Natural killer cell (primary cell): ENCODE results near the gene MAP4K4. TPM values are rescaled to one million over a fixed set of nuclear protein-coding genes. Genes with fewer than 3 reads are reported as not detected.

Experiments used
- ATAC-seq, 3 donors: fragments of 150-1000 bp in 2 of 3; fragments of 200-7000 bp in 1 of 3; cut with Tn5 transposase; 1 replicate in 1 of 3; 2 replicates in 2 of 3; pipeline ENCODE4 v1.10.0; 2021; ENCODE audit warnings: mild to moderate bottlenecking in 2 of 3, moderate library complexity in 2 of 3
- DNase-seq, 2 donors: peaks; one replicate each; pipeline versions ENCODE4 v3.0.0 to v3.0.0-alpha.2; 2013 to 2021; ENCODE audit warnings: mixed read lengths in 1 of 2
- H3K27ac ChIP-seq: one replicate; pipeline ENCODE4 v1.5.1; 2013; ENCODE audit warnings: mild to moderate bottlenecking, low read length
- H3K27me3 ChIP-seq: one replicate; pipeline ENCODE4 v1.6.1; 2013; ENCODE audit warnings: low read length; ENCODE audit not compliant: control insufficient read depth, insufficient read depth
- H3K36me3 ChIP-seq: one replicate; pipeline ENCODE4 v1.6.1; 2013; ENCODE audit warnings: low read length; ENCODE audit not compliant: control insufficient read depth, insufficient read depth
- H3K4me1 ChIP-seq: one replicate; pipeline ENCODE4 v1.6.1; 2013; ENCODE audit warnings: low read length; ENCODE audit not compliant: control insufficient read depth, insufficient read depth
- H3K4me3 ChIP-seq: one replicate; pipeline ENCODE4 v1.5.1; 2013; ENCODE audit warnings: low read length
- H3K9me3 ChIP-seq: one replicate; pipeline ENCODE4 v1.6.1; 2013; ENCODE audit warnings: low read length; ENCODE audit not compliant: control insufficient read depth, insufficient read depth
- H3K27ac Mint-ChIP-seq, 2 donors: one replicate each; pipeline ENCODE4 v1.8.0; 2022; ENCODE audit warnings: mild to moderate bottlenecking in 2 of 2, mixed read lengths in 2 of 2, moderate library complexity in 1 of 2
- H3K27me3 Mint-ChIP-seq, 2 donors: one replicate each; pipeline ENCODE4 v1.8.0; 2022; ENCODE audit warnings: low read depth in 2 of 2, mixed read lengths in 2 of 2
- H3K36me3 Mint-ChIP-seq: one replicate; pipeline ENCODE4 v1.8.0; 2022; ENCODE audit warnings: mixed read lengths
- H3K4me1 Mint-ChIP-seq, 2 donors: one replicate each; pipeline ENCODE4 v1.8.0; 2022; ENCODE audit warnings: mixed read lengths in 2 of 2
- H3K4me3 Mint-ChIP-seq: one replicate; pipeline ENCODE4 v1.8.0; 2022; ENCODE audit warnings: mild to moderate bottlenecking, moderate library complexity, mixed read lengths
- H3K9me3 Mint-ChIP-seq, 2 donors: one replicate each; pipeline ENCODE4 v1.8.0; 2022; ENCODE audit warnings: mixed read lengths in 2 of 2
- CTCF ChIP-seq: fragments of 200-600 bp; IDR thresholded peaks from one replicate; pipeline ENCODE4 v1.8.0; 2022; ENCODE audit warnings: antibody characterized with exemption
- WGBS: methylation state at CpG from one replicate; pipeline ENCODE4 v1.1.7; 2013; ENCODE audit warnings: missing lambda C conversion rate; ENCODE audit not compliant: insufficient coverage; 5-methylcytosine and 5-hydroxymethylcytosine counted together
- intact Hi-C: fragments of 100-400 bp; cut with micrococcal nuclease; formaldehyde crosslinking; loops from one replicate; pipeline ENCODE4 v1.14.2; 2022
- total RNA-seq, 4 donors: library from RNA; stranded (reverse); fragments of 120-200 nt in 1 of 4; gene quantifications; one replicate each; pipeline versions ENCODE4 v1.2.3 to v1.2.4, GENCODE V29; 2013 to 2022

MAP4K4 gene
- total RNA-seq, 3 donors from 2014 or later (not counting 1 experiment from before 2014, with no cell fraction given), result 60.2 to 80.3 (median 66.5) TPM

- no peak overlapping the region for H3K4me3 Mint-ChIP-seq
Observed at GRCh38 chr2:101777337-101777736, 79.8 kb downstream of the MAP4K4 start.

DNA sequence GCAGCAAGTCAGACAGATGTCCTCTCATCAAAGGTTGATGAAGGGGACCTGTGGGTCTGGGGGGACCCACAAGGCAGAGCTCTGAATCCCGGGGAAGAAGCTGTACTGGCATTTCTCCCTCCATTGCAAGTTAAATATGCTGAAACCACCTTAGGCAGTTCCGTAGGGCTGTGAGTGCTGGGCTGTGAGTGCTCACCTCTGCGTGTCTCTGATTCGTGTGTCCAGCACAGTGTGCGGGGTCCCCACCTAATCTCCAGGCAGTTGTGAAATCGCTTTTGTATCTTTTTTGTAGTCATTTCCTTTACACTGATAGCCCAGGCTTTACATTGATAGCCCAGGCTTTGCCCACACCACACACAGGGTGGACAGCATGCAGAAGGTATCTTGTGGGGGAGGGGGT, 80.6 kb downstream of the MAP4K4 start:
- Mint-ChIP-seq H3K36me3 (no peaks in the 10 kb centered on the region), H3K27me3 (no peaks in the 10 kb centered on the region), H3K9me3 (no peaks in the 10 kb centered on the region), H3K4me3 (no peak overlapping the region), H3K4me1 (peaks cover 79 to 84% of the 10 kb centered on the region in 2 donors), H3K27ac (no peak overlapping the region)
- H3K36me3 ChIP-seq, result no peaks in the 10 kb centered on the region
- peaks cover 37% of the 10 kb centered on the region for H3K4me1 ChIP-seq
- intact Hi-C loops, result no loop called here
- no peak overlapping the region for H3K4me3 ChIP-seq
- no peak for TF ChIP-seq CTCF
- H3K9me3 ChIP-seq, result no peaks in the 10 kb centered on the region
- H3K27ac ChIP-seq, result no peak overlapping the region
- no peaks in the 10 kb centered on the region for H3K27me3 ChIP-seq
- ATAC-seq, result no peak
- no peak for DNase-seq
- WGBS, result 93% methylated on average over 6 of the region's 6 CpGs

More at GRCh38 chr2:101777337-101777736, 79.8 kb downstream of the MAP4K4 start:
- Mint-ChIP-seq H3K27me3 (no peaks in the 10 kb centered on the region), H3K4me1 (peaks cover 79 to 85% of the 10 kb centered on the region in 2 donors), H3K27ac (no peak overlapping the region), H3K36me3 (no peaks in the 10 kb centered on the region), H3K9me3 (no peaks in the 10 kb centered on the region)
- H3K4me1 ChIP-seq, result peaks cover 32% of the 10 kb centered on the region
- no peaks in the 10 kb centered on the region for H3K27me3 ChIP-seq
- no peaks in the 10 kb centered on the region for H3K36me3 ChIP-seq
- no peaks in the 10 kb centered on the region for H3K9me3 ChIP-seq
- H3K4me3 ChIP-seq, result no peak overlapping the region
- 97% methylated on average over 11 of the region's 11 CpGs for WGBS
- no peak overlapping the region for H3K27ac ChIP-seq
- intact Hi-C loops, result no loop called here
- no peak for DNase-seq
- no peak for TF ChIP-seq CTCF
- ATAC-seq, result no peak

DNA sequence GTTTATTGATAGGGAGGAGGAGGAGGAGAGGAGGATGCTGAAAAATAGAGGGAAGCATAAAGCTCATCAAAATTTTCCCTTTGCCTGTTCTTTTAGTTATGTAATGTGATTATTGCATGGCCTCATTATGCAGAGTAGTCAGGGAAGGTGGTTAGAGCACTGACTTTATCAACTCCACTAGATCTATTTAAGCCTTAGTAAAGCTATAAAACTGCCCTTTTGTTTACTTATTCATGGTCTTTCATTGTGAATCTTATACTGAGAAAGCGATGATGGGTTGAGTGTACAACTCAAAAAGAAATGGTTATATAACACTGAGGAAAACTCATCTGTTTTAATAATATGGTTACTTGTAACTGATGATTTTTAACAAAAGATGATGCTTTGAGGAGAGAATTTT, 81.7 kb downstream of the MAP4K4 start:
- Histone ChIP-seq H3K36me3 (no peaks in the 10 kb centered on the region), H3K4me3 (no peak overlapping the region), H3K27ac (no peak overlapping the region), H3K27me3 (no peaks in the 10 kb centered on the region), H3K9me3 (no peaks in the 10 kb centered on the region), H3K4me1 (peaks cover 37% of the 10 kb centered on the region)
- Mint-ChIP-seq H3K27ac (no peak overlapping the region), H3K27me3 (no peaks in the 10 kb centered on the region), H3K4me1 (peaks cover 80 to 82% of the 10 kb centered on the region in 2 donors), H3K36me3 (no peaks in the 10 kb centered on the region), H3K9me3 (no peaks in the 10 kb centered on the region), H3K4me3 (no peak overlapping the region)
- intact Hi-C loops, result no loop called here
- WGBS, result 100% methylated on average over 1 of the region's 1 CpG
- TF ChIP-seq CTCF, result no peak
- DNase-seq, result no peak
- ATAC-seq, result no peak

GRCh38 chr2:101779656-101780055, 82.1 kb downstream of the MAP4K4 start:
- H3K4me3 ChIP-seq, result no peak overlapping the region
- TF ChIP-seq CTCF, result no peak
- intact Hi-C loops, result no loop called here
- DNase-seq (no peak), ATAC-seq (no peak)
- H3K27me3 ChIP-seq, result no peaks in the 10 kb centered on the region
- H3K4me1 Mint-ChIP-seq, result peaks cover 78 to 81% of the 10 kb centered on the region in 2 donors
- no peaks in the 10 kb centered on the region for H3K36me3 Mint-ChIP-seq
- no peak overlapping the region for H3K27ac ChIP-seq
- no peaks in the 10 kb centered on the region for H3K9me3 ChIP-seq
- no peak overlapping the region for H3K27ac Mint-ChIP-seq
- peaks cover 36% of the 10 kb centered on the region for H3K4me1 ChIP-seq
- 44% methylated on average over 3 of the region's 3 CpGs for WGBS
- H3K4me3 Mint-ChIP-seq, result no peak overlapping the region
- no peaks in the 10 kb centered on the region for H3K36me3 ChIP-seq
- H3K27me3 Mint-ChIP-seq, result no peaks in the 10 kb centered on the region
- H3K9me3 Mint-ChIP-seq, result no peaks in the 10 kb centered on the region
